ENCODE measurements around the gene LGR6.

GRCh38 chr1:202357506-202357905, 163.9 kb downstream of the LGR6 start:
- TF ChIP-seq EZH2 (IDR thresholded peaks at IDR 0.05; ENCODE audit: low read length, unreplicated experiment): no peak
- TF ChIP-seq CTCF (conservative IDR thresholded peaks at IDR 0.05; ENCODE audit: low read depth, low read length): no peak
- no peak for TF ChIP-seq EZH2phosphoT487 (IDR thresholded peaks at IDR 0.05; ENCODE audit: borderline replicate concordance, low read length)

All from PC-3 (cell line).